DMS 273 treated with DMSO at 0.1 percent for 48 hours (cell line): ENCODE data around the gene UNCX.

ENCODE experiments used
- DNase-seq: peaks from one replicate; lab custom pipeline; 2025; lab: John Stamatoyannopoulos, UW

Gene UNCX

DNA sequence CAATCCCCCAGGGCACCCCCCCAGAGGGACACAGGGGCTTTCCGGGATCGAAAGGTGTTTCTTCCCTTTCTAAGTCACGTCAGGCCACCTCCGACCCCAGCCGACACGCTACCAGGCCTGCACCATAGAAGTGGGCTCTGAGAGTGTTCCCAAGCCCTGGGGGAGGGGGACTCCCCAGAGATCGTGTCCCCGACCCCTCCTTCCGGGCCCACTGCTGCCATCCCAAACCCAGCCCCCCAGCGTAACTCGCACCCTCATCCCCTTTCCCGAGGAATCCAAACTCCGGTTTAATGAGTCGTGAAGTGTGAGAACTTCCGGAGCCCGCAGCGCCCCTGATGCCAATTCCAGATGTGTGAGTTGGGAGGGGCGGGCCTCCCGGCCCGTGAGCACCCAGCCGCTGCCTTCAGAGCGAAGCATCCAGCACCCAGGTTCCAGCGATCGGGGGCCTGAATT is 11.3 kb downstream of the UNCX start:
- DNase-seq: no peak

DNA sequence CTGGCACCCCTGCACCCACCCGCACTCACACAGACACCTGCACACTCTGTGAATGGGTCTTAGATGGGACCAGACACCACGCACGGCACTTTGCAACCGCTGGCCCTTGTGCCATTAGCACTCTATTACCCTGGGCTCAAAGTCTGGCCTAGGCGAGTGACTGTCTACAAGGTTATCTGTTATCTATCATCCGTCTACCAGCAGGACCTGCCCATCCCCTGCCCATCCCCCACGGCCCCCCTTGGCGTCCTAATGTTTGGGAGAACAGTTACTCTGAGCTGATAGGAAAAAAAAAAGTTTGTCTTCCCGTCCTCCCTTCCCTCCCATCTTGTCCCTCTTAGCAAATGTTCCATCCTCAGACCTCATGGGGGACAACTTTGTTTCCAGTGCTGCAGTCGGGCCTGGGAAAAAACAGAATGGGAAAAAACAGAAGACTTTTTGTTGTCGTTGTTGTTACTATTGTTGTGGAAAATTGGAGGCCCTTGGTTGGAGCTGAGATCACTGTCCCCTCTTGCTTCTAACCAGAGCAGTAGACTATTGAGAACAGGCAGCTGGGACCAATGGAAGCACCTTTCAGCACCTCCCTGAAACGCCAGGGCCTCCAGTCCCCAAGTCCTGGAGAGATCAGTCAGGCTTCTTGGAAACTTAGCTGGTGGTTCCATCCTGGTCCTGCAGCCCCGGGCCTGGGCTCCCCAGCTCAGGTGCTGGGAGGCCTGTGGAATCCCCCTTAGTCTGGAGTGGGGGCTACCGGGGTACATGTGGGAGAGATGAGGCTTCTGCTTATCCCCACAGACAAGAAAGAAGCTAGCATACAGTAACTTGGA is 12.2 kb downstream of the UNCX start:
- no peak for DNase-seq

DNA sequence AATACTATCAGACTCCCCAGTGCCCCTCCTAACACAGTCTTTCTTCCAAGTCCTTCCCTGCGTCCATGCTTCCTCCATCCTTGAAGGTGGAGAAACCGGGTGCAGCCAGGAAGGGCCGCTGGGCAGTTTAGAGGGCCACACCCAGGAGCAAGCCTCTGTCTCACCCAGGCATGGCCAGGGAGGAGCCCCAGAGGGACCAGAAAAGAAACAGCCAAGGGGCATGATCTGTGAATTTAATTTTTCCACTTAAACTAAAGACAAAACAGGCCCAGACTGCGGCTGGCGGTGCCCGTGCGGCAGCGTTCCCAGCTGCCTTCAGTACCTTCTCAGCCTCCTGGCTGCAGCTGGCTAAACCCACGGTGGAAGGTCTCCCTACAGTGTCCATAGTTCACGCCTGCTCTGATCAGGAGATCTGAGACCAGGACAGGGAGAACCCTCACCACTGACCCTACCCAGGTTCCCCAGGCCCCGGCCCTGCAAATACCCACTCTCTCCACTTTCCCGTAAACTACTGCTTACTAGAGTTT is 12.9 kb downstream of the UNCX start:
- DNase-seq: no peak

DNA sequence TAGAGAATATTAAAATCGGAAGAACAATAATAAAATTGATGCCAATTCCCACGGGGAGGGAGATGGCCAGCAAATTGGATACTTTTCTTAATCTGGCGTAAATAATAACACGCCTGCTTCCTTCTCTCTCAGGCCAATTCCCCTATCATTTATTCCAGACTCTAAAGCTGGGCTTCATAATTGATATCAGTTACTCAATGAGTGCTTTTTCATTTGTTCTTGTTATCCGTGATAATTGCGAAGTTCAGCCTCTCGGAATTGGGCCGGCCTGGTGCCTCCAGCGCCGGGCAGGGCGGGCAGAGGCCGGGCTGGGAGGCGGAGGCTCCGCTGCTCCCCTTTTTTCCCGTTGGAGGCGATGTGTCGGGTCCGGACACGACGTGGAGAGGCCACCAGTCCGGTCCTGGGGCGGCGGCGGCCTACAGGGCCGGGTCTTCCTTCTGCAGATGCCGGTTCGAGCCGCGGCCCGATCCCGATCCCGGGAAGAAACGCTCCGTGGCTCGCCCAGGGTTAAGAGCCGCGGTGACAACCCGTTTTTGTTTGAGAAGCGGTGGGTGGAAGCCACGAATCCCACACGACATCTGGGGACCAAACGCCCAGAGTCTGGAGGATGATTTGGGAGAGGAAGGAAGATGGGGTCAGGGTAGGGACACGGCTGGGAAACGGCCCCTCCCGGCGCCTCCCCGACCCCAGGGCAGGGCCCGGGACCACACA is 13.6 kb downstream of the UNCX start:
- no peak for DNase-seq

- no peak for DNase-seq
Observed at GRCh38 chr7:1246871-1247526, 14.3 kb downstream of the UNCX start.

- no peak for DNase-seq
Observed at GRCh38 chr7:1247527-1248041, 14.9 kb downstream of the UNCX start.

- DNase-seq: no peak
Observed at GRCh38 chr7:1248143-1248915, 15.7 kb downstream of the UNCX start.

DNA sequence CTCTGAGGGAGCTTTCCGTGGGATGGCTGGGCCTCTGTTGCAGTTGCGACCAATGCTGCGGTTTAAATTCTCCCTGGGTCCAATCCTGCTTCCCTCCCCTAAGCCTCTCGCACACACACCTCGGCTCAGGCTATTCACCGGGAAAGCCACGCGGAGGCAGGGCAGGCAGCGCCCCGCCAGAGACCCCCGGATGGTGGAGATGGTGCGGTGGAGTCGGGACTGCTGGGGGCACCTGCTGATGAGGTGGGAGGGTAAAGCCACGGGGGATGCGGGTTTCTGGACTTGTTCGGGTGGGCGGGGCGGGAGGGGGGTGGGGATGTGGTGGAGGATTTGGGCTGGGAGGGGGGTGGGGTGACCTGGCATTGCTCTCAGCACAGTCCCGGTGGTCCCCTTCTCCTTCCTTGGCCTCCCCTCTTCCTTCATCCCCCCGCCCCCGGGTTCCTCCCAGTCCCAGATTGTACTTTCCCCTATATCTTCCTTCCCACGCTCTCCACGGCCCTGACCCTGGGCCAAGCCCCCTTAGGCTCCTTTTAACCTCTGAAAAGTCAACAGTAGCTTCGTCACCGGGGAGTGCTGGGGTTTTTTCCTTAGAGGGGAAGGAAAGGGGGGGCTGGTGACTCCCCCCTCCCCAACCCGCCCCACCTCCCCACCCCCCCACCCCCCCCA is 16.4 kb downstream of the UNCX start:
- no peak for DNase-seq

GRCh38 chr7:1249731-1250130 is 17.1 kb downstream of the UNCX start:
- no peak for DNase-seq

DNA sequence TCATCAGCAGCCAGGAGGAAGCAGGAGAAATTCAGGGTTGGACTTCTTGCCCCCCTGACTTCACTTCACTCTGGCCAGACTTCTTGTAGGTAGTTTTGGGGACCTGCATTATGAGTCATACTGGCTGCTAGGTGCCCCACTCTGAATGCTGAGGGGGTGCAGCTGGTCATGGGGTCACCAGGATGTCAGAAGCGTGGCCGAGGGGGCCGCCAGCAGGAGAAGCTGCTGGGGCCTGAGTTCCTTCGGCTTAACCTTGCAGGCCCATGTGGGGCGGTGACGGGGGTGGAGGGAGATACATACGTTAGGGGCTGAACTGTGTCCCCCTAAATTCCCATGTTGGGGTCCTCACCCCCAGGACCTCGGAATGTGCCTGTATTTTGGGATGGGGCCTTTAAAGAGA is 18.2 kb downstream of the UNCX start:
- DNase-seq: no peak

DNA sequence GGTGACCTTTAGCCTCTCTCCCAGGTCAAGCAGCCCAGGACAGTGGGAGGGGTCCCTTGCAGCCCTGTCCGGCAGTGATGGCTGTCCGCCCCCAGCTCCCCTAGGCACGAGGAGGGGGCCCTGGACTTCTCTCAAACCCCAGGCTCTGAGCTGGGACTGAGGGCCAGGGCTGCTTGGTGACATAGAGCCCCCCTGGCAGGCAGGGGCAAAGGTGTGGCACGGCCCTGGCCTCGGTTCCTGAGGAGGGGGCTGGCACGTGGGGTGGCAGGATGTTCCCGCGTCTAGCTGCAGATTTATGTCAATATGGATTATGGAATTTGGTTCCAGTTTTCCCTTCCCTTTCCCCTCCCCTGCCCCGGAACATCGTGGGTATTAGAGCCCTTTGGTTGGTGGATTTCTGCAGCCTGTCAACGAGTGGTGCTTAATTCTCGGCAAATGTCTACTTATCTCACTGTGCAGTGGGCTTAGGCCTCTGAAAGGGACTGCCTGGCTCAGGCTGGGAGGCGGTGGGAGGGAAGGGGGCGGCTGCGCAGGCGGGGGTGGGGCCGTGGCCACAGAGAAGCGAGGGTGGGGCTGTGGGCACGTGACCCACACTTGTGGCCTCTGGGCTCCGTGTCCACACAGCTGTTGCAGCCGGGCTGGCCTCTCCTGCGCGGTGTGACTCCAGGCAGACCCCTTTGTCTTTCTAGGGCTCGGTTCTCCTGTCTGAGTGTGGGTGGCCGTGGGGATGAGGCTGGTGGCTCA is 19.3 kb downstream of the UNCX start:
- DNase-seq: no peak

DNA sequence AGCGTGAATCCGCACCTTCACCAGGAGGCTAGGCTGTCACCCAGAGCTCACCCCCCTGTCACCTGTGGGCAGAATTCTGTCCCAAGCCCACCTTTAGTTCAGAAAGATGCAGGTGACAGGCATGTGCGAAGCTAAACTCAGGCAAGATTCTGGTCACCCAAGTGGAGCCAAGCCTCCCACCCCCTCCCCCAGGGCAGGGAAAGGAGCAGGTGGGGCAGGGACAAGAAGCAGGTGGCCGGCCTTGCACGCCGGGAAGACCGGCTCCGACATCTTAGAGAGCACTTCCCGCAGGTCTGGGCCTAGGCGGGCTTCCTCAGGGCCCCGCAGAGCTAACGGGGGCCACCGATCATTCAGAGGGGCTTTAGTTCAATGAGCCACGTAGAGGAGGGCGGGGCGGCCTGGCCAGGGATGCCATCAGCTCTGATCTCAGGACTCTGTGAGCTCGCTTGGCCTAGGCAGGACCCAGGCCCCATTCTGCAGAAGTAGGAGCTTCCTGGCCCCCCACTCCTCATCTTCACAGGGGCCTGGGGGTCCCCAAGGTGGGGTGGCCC is 19.9 kb downstream of the UNCX start:
- no peak for DNase-seq

DNA sequence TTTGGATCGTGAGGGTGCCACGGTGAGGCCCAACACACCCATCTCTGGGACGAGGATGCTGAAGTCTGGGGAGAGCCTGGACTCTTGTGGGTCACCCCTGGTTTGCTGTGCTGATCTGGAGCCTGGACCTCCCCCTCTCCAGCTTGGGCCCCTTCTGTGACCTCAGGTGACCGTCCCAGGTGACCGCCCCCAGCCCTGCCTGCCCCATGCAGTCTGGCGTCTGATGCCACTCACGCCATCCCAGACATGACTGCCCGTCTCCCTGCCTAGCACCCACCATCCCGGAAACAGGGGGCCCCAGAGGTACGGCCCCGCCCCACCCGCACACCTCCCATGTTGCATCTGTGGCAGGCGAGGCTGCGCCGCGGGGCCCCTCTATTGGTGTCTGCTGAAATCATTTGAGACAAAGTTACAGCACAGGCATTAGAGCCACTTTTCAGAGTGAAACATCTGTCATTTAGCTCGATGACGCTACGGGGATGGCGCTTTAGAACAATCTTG is 21.1 kb downstream of the UNCX start:
- no peak for DNase-seq

DNA sequence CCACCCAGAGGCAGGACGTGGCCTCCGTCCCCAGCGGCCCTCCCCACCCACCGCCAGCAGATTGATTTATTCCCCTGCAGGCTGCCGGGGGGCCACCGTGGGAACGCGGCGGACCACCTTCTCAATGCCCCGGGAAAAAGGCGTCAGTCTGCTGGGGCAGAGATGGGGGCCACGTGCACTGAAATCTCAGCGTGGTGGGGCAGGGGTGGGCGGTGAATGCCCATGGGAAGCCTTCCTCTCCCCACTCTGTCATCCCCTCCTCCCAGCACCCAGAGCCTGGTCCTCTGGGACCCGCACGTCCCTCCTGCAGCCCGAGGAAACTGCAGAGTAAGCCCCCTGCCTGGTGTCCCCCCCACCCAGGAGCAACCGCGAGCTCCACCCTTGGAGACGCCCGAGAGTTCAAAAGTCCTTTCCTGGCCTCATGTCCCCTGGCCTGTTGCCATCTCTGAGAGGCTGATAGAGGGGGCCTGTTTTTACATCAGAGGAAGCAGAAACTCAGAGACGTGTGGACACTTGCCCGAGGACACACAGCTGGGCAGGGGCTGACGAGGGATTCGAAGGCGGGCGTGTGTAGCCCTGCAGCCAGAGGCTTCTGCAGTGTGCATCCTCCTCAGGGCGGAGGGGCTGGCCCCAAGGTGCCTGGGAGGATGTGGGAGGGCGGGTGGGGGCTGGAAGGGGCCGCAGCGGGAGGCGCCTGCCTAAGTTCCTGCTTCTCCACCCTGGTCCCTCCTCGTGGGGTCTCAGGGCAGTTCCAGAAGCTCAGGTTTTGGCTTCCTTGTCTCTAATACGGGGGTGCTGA is 21.8 kb downstream of the UNCX start:
- DNase-seq: no peak

- no peak for DNase-seq
Observed at GRCh38 chr7:1255080-1255816, 22.6 kb downstream of the UNCX start.

DNA sequence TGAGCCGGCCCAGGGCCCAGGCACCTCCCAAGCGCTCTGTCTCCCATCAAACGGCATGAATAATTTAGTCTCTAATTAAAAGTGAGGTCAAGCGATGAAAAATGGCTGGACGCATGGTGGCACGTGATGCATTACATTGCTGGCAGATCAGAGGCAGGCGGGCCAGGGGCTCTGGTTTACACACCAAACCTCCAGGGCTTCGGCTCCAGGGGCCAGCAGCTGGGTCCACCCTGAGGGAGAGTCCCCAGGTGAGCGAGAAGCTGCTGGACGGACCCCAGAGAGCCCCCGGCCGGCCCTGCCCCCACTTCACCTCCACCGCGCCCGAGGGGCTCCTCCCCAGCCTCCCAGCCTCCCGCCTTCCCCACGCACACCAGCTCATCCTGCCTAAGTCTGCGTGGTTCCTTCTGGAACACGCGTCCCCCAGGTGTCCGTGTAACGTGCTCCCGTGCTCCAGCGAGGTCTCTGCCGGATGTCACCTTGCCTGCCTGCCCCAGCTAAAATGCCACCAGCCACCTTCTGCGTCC is 23.2 kb downstream of the UNCX start:
- DNase-seq: no peak

GRCh38 chr7:1256621-1257020 is 23.9 kb downstream of the UNCX start:
- no peak for DNase-seq

DNA sequence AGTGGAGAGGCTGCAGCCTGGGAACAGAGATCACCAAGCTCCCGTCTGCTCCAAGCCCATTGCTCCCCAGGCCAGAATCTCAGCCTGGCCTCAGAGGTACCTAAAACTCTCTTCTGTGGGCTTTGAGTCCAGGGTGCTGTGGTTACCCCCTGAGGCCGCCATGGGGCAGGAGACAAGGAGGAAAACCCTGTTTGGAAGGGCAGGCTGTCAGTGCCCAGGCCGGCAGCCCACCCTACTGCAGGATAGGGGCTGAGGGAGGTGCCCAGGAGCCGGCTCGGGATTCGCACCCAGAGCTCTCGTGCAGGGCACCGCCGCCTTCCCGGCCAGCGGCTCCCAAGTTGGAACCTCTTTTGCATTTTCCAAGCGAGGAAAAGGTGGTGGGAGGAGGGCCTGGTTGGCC is 24.5 kb downstream of the UNCX start:
- no peak for DNase-seq
